ENCODE data around the gene KRTAP10-12. TPM values are rescaled to one million over a fixed set of nuclear protein-coding genes. Genes with fewer than 3 reads are reported as not detected.

KRTAP10-12 gene
- total and polyA plus RNA-seq, 2 of the 4 experiments (the other 2 are of a cell fraction), result not detected

DNA sequence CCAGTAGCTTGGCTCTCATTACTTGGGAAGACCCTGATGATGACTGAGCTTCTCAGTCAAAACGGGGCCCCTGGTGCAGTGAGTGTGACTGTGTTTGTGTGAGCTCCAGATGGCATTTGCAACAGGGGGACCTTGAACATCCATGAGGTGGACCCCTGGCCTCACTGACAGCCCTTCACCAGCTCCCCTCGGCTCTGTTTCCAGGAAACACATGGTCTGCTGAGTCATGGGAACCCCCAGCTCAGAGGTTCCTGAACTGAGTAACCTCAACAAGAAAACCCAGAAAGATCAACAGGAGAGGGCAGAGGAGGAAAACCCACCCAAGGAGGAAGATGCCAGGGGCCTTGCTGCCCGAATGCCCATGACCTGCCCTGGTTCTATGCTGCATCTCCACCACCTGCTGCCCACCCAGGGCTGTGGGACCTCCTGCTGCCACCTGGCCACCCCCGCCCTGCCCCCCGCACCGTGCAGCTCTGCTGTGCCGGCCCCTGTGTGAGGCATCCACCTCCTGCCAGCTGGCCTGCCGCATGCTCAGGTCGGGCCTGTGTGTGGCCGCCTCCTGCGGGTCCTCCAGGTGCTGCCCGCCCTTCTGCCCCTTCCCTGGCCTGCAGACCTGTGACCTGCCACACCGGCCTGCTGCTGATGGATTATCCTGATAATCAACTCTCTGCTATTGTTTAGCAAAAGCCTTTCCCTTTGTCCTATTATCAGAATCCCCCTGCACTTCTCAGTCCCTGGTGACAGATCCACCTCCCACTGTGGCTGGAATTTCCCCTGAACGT lies 10.8 kb upstream of the KRTAP10-12 start:
- TF ChIP-seq POLR2A (IDR thresholded peaks at IDR 0.05; ENCODE audit: low read depth, low read length) (no peak), MAFK (IDR thresholded peaks at IDR 0.05; ENCODE audit: low read depth, low read length) (no peak)
- no peaks in the 10 kb centered on the region for H3K9me1 ChIP-seq (ENCODE audit: insufficient read depth, low read length)
- no peaks in the 10 kb centered on the region for H3K79me1 ChIP-seq (ENCODE audit: low read depth in 1 of 2, low read length in 2 of 2)
- H3K27ac ChIP-seq (ENCODE audit: insufficient read depth, low read length), result no peak overlapping the region
- no peak for ATAC-seq (ENCODE audit: low read depth)
- no peaks in the 10 kb centered on the region for H3K36me3 ChIP-seq (ENCODE audit: control insufficient read depth, insufficient read depth, low read length)
- dilution Hi-C loops (cut with HindIII; ENCODE audit: low sequenced_read_pairs, unreplicated experiment) (no loop called here), in situ Hi-C loops (cut with MboI; ENCODE audit: low sequenced_read_pairs) (no loop called here), intact Hi-C loops (cut with micrococcal nuclease) (no loop called here)
- H4K91ac ChIP-seq (ENCODE audit: insufficient read depth, low read depth, low read length), result no peak overlapping the region
- BruUV-seq (replicated peaks), result no TSS peak
- no peak overlapping the region for H4K8ac ChIP-seq (ENCODE audit: low read depth in 2 of 2, low read length in 2 of 2)
- no peak overlapping the region for H2BK20ac ChIP-seq (ENCODE audit: low read depth, low read length)
- H3K23ac ChIP-seq (ENCODE audit: low read depth, low read length), result no peak overlapping the region
- no peaks in the 10 kb centered on the region for H3K4me1 ChIP-seq (ENCODE audit: control insufficient read depth, insufficient read depth, low read length)
- peaks cover 32% of the 10 kb centered on the region for H3K27me3 ChIP-seq (ENCODE audit: control insufficient read depth, insufficient read depth, low read length)
- H2AFZ ChIP-seq (replicated peaks; ENCODE audit: low read length, poor library complexity), result no peak overlapping the region
- POLR2A ChIA-PET (ENCODE audit: unreplicated experiment), result no interaction called here
- no peaks in the 10 kb centered on the region for H4K20me1 ChIP-seq (ENCODE audit: insufficient read depth, low read length)
- WGBS, 2 experiments (ENCODE audit: extremely low coverage in 2 of 2, insufficient read length in 1 of 2), result 25% methylated on average over 6 of the region's 14 CpGs; no CpG with 5 or more reads in 1 of the 2 experiments
- no peak overlapping the region for H3K9ac ChIP-seq (ENCODE audit: low read depth, low read length)
- no peak overlapping the region for H3K14ac ChIP-seq (replicated peaks; ENCODE audit: low read depth, low read length)
- H3K4me2 ChIP-seq (ENCODE audit: low read depth, low read length), result no peak overlapping the region
- no peaks in the 10 kb centered on the region for H3K9me3 ChIP-seq (ENCODE audit: control insufficient read depth, insufficient read depth, low read length)
- no peak overlapping the region for H3K4ac ChIP-seq (ENCODE audit: low read depth, low read length)
- H3K18ac ChIP-seq (ENCODE audit: low read depth, low read length), result no peak overlapping the region
- no peak overlapping the region for H2AK5ac ChIP-seq (ENCODE audit: low read depth, low read length)
- H4K5ac ChIP-seq (ENCODE audit: low read depth, low read length), result no peak overlapping the region
- H2AK9ac ChIP-seq (replicated peaks; ENCODE audit: low read depth, low read length, poor library complexity), result no peak overlapping the region
- no peak overlapping the region for H2BK5ac ChIP-seq (ENCODE audit: low read depth, low read length, poor library complexity, severe bottlenecking)
- H3K4me3 ChIP-seq (ENCODE audit: insufficient read depth, low read depth, low read length), result no peak overlapping the region
- H2BK120ac ChIP-seq (ENCODE audit: low read depth, low read length), result no peak overlapping the region
- CTCF ChIA-PET, result no interaction called here
- no peak overlapping the region for H2BK15ac ChIP-seq (ENCODE audit: low read depth, low read length)
- no peak overlapping the region for H3K56ac ChIP-seq (ENCODE audit: extremely low read depth, insufficient read depth, low read length)
- DNase-seq, result no peak
